Globus pallidus (tissue), 1 donor: ENCODE results near the gene NLRP6.
"Not testable (repeated sequence)": the region's sequence is repeated elsewhere in the genome, so short reads cannot be mapped to it uniquely, and the experiment has no call there.

ENCODE experiments used
- DNase-seq: peaks from one replicate; pipeline ENCODE4 v3.0.0-alpha.2; 2015; ENCODE audit warnings: low spot score

The NLRP6 gene

DNA sequence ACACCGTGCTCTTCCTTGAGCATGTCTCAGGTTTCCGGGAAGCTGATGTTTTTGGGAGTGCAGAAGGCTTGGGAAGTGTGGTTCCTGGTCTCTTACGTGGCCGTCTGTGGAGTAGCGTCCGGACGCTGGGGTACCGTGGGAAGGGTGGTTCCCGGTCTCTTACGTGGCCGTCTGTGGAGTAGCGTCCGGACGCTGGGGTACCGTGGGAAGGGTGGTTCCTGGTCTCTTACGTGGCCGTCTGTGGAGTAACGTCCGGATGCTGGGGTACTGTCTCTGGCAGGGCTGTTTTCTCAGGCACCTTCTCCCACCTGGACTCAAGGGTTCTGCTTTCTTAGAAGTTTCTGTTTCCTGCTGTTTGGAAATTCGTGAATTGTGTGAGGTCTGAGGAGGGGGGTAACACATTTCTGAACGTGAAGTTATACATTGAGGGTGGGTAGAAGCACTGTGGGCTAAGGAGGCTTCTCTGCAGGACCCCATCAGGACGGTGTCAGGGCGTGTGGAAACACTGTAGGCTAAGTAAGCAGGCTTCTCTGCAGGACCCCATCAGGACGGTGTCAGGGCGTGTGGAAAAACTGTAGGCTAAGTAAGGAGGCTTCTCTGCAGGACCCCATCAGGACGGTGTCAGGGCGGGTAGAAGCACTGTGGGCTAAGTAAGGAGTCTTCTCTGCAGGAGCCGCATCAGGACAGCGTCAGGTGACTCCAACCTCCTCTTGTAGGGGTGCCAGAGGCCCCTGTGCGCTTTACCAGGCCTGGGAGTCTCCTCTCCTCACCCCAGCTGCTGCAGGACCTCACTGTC, 47.8 kb downstream of the NLRP6 start:
- DNase-seq: no peak

DNA sequence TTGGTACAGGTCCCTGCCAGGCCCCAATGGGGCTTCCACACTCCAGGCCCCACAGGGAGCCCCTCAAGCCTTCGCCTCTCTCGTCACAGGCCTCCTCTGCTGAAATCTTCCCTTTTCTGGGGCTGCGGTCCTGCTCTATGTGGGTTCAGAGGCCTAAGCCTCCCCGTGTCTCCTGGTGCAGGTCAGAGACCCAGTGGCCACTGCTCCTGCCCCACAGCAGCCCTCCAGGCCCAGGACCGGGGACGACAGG, 48.3 kb downstream of the NLRP6 start:
- no peak for DNase-seq

DNA sequence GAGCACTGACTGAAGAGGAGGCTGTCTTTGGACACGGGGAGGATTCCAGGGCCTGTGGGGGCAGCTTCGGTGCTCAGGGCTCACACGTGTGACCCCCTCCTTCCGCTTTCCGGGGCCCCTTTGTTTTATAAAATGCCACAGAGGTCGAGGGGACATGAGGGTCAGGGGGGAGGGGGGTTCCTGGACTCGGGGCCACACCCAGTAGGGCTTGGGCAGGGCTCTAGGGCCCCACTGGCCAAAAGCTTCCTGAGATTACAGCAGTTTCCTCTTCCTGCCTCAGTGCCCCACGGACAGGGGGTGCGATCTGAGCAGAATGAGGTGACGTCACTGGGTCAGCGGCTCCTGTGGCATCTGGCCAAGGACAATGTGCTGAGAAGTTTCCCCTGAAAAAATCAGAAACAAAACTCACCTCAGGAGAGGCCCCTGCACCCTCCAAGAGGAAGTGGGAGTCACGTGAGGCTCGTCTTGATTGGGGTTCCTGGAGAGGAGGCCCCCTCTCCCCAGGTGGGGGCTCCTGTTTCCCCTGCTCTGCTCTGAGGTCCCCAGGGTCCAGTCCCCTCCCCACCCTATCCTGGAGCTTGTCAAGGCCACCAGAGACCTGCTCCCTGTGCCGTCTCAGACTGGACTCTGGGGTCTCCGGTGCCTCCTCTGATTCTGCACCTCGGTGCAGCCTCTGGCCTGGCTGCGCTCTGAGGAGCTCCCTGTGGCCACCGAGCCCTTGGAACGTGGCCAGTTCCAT, 48.8 kb downstream of the NLRP6 start:
- peak; percentile 52 for DNase-seq

DNA sequence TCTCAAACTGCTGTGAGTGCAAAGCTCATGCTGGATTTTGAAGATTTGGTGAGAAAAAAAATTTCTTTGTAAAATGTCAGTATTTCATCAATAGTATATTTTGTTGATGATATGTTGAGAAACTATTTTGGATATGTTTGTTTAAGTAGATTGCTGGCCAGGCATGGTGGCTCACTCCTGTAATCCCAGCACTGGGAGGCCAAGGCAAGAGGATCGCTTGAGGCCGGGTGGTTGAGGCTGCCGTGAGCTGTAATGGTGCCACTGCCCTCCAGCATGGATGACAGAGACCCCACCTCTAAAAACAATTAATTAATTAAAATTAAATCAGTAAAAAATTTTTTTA, 49.3 kb downstream of the NLRP6 start:
- DNase-seq: no peak

DNA sequence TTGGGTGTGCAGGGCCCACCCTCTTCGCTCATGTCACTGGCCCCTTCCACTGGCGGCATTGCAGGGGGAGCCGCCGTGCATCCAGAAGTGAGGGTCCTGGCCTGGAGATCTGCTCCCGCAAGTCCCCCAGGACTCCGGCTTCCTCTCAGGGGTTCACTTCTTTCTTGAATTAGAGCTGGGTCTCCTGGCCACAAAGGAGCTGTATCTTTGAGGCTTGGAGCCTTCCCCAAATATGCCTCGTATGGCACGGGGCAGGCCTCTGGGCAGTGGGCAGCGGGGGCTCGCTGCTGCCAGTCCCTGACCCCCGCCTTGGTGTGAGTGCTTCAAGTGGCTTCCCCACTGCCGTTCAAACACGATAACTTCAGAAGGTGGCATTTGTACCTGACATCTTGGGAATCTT, 49.8 kb downstream of the NLRP6 start:
- DNase-seq: no peak

DNA sequence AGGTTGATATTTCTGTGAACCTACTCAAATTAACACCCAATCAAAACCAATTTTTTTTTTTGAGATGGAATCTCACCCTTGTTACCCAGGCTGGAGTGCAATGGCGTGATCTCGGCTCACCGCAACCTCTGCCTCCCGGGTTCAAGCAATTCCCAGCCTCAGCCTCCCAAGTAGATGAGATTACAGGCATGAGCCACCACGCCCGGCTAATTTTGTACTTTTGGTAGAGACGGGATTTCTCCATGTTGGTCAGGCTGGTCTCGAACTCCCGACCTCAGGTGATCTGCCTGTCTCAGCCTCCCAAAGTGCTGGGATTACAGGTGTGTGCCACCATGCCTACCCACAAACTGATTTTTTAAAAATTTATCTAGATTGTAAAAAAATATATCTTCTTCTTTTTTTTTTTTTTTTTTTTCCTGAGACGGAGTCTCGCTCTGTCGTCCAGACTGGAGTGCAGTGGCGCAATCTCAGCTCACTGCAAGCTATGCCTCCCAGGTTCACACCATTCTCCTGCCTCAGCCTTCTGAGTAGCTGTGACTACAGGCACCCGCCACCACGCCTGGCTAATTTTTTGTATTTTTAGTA, 50.4 kb downstream of the NLRP6 start:
- DNase-seq: not testable (repeated sequence)

DNA sequence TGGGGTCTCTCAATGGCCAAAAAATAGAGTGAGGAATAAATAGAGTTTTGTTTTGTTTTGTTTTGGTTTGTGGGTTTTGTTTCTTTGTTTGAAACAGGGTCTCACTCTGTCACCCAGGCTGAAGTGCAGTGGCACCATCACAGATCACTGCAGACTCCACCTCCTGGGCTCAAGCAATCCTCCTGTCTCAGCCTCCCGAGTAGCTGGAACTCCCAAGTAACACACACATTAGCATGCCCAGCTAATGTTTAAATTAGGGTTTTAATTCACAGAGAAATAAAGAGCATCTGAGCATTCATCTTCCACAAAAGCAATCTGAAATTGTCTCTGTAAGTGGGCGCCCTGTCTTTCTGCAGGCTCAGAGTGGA, 51.7 kb downstream of the NLRP6 start:
- DNase-seq: no peak

DNA sequence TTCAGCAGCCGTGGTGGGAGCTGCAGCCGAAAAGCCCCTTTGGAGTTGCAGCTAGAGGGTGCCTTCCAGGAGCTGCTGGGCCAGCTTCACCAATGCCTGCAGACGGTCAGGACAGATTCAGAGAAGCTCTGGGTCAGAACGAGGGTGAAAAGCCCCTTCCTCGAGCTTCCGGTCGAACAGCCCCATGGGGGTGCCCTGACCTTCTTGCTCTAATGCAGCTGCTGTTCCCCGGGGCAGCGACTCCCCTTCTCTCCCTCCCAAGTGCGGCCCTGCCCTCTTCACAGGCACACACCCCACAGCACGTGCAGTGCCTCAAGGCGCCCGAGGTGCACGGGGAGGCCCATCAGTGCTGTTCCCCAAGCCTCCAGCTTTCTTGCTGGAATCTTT, 52.1 kb downstream of the NLRP6 start:
- DNase-seq: no peak

DNA sequence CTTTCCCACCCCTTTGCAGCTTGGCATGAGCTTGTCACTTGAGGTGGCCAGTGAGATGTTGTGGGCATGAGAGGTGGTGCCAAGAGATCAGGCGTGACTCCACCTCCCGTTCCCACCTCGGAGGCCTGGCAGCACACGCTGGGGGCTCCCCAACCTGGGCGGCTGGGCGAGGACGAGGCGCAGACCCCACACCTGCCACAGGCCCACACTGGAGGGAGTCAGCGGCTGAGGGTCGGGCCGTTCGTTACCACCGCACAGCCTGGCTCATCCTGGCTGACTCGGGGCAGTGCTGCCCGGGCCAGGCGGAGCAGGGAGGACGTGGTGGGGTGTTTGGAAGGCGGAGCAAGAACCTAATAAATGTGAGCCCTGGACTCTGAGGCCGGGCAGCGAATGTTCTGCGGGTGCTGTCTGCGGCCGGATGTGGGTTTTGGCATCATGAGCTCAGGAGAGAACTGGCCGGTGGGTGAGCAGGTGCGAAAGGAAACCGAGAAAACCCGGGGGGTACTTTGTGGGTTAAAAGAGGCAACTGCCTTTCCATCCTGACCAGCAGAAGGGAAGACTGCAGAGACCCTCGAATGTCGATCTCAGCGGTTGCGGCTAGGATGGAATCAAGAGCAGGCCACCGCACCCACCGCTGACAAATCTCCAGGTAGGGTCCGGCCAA, 52.6 kb downstream of the NLRP6 start:
- no peak for DNase-seq

DNA sequence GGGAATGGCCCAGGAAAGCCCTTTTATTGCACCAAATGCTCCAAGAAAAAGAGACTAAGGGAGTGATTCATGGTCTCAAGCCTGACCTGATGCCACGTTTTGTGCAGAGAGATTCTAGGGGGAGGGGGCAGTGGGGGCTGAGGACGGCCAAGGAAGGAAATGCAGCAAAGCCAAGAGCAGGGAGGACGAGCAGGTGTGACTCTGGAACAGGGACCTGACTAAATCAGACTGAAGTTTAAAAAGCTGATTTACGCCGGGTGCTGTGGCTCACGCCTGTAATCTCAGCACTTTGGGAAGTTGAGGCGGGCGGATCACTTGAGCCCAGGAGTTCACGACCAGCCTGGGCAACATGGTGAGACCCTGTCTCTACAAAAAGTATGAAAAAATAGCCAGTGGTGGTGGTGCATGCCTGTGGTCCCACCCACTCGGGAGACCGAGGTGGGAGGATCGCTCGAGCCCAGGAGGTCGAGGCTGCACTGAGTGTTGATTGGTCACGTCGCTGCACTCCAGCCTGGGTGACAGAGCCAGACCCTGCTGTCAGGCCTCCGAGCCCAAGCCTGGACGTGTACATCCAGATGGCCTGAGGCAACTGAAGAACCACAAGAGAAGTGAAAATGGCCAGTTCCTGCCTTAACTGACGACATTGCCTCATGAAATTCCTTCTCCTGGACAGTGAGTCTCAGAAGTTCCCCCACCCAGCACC, 53.3 kb downstream of the NLRP6 start:
- DNase-seq: no peak

DNA sequence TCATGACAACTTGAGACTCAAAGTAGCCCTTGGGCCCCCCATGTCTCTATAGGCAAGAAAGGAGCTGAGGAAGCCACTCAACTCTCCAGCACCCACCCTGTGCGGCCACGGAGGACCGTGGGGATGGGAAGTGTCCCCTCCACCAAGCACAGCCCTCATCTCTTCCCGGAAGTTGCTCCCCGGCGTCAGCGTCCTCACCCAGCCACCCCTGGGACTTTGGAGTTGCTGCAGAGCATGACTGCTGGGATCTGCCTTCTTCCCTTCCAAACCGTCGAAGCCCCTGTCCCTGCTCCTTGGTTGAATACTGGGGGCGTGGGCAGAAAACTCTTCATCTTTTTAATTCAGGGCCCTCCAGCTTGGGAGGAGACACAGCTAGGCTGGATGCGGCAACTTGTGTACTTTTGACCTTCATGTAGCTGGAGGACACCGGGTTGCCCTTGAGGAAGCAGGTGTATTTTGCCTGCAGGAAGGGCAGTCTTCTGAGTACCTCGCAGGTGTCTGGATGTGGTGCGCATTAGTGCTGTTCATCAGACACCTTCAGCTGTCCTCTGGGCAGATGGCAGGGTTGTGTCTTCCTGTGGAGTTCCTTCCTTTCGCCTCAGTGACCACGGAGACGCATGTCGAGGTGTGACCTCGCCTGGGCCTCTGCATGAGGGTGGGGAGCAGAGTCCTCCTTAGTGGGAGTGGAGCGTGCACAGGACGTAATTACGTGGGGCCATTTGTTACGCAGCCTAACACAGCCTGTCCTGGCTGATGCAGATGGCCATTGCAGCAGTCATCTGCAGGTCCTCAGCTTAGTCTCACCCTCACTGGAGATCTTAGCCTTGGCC, 54.7 kb downstream of the NLRP6 start:
- DNase-seq: no peak

DNA sequence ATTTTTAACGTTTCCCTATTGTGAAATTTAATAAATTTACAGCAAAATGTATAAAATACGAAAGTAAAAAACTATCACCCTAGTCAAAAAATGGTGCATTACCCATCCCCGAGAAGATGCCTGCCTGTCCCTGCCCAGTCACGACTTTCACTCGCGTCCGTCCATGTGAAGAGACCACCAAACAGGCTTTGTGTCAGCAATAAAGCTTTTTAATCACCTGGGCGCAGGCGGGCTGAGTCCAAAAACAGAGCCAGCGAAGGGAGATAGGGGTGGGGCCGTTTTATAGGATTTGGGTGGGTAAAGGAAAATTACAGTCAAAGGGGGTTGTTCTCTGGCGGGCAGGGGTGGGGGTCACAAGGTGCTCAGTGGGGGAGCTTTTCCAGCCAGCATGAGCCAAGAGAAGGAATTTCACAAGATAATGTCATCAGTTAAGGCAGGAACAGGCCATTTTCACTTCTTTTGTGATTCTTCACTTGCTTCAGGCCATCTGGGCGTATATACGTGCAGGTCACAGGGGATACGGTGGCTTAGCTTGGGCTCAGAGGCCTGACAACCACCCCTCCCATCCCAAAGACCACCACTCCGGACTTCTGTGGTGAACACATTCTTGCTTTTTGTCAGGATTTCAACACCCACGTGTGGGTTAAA, 55.5 kb downstream of the NLRP6 start:
- not testable (repeated sequence) for DNase-seq

DNA sequence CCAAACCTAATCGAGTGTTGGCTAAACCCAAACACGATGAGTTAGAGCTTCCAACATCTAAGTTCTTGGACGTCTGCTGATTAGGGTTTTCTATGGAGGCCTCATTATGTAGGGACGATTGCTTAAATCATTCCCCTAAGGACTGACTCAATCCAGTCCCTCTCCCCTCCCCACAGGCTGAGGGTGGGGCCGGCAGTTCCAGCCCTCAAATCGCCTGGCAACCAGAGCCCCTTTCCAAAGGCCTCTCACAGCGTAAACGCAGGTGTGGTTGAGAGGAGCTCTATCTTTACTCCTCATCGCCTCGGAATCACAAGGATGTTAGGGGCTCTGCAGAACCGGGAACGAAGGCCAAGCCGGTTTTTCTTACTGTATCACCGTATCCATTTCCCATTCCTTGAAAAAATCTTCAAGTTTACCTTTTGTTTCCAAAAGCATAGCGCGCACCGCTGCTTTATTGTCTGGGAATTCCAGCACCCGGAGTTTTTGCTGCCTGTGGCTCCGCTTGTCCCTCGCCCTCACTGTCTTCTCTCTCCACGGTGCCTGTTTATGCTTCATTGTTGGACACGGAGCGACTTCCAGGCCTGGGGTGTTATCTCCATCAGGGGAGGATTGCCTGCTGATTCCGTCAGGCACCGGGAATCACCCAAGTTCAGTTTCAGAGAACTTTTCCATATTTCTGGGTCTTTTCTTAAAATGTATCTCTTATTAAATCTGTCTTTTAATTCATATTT, 56.2 kb downstream of the NLRP6 start:
- DNase-seq: no peak
